Activated effector memory CD4-positive, alpha-beta T cell treated with Interleukin-2 at 50 U/mL for 16 hours (primary cell): Measurements from ENCODE around the gene HABP4.

Experiments
- DNase-seq: peaks from one replicate; pipeline ENCODE4 v3.0.0-alpha.2; 2020

HABP4 gene, protein sequence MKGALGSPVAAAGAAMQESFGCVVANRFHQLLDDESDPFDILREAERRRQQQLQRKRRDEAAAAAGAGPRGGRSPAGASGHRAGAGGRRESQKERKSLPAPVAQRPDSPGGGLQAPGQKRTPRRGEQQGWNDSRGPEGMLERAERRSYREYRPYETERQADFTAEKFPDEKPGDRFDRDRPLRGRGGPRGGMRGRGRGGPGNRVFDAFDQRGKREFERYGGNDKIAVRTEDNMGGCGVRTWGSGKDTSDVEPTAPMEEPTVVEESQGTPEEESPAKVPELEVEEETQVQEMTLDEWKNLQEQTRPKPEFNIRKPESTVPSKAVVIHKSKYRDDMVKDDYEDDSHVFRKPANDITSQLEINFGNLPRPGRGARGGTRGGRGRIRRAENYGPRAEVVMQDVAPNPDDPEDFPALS

DNA sequence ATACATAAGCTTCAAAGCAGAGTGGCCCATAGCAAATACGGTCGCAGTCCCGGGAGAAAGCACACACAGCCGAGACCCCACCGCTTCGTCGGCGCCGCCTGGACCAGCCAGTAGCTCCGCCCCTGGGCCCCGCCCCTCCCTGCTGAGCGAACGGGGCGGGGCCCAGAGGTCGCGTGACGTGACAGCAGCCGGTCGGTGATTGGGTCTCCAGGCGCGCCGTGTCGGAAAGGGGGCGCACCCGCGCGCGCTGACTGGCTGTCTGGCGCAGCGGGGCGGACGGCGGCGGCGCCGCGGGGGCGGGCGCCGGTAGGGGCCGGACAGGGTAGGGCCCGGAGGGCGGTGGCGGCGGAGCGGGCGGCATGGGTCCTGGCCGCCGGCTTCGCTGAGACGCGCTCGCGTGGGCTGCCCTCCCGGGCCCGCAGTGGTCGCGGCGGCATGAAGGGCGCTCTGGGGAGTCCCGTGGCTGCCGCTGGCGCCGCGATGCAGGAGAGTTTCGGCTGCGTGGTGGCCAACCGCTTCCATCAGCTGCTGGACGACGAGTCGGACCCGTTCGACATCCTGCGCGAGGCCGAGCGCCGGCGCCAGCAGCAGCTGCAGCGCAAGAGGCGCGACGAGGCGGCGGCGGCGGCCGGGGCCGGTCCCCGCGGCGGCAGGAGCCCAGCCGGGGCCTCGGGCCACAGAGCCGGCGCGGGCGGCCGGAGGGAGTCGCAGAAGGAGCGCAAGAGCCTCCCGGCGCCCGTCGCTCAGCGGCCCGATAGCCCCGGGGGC is at the start of gene HABP4:
Gene HABP4, plus strand, starts transcription at position 325 of the 768 bp plus-strand sequence. Its CDS starts 111 bp downstream, at position 436.
- DNase-seq, result peak; percentile 94

DNA sequence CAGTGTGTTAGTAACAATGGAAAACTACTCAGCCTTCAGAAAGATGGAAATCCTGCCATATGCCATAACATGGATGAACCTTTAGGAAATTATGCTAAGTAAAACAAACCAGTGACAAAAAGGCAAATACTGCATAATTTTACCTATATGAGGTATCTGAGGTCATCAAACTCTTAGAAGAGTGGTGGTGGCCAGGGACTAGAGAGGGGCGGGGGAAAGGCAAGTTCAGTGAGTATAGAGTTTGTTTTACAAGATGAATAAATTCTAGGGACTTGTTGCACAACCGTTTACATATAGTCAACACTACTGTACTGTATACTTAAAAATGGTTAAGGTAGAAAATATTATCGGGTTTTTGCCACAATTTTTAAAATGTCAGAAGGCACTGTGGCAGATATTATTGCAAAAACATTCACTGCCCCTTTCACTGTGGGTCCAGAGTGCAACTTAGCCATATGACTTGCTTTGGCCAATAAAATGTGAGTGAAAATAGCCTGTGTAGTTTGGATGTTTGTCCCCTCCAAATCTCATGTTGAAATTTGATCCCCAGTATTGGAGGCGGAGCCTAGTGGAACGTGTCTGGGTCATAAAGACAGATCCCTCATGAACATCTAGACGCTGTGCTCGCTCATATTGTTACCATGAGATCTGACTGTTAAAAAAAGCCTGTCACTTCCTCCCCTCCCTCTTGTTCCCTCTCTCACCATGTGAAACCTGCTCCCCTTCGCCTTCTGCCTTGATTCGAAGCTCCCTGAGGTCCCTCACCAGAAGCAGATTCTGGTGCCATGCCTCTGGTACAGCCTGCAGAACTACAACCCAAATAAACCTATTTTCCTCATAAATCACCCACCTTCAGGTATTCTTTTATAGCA is 41.3 kb upstream of the HABP4 start:
- no peak for DNase-seq

DNA sequence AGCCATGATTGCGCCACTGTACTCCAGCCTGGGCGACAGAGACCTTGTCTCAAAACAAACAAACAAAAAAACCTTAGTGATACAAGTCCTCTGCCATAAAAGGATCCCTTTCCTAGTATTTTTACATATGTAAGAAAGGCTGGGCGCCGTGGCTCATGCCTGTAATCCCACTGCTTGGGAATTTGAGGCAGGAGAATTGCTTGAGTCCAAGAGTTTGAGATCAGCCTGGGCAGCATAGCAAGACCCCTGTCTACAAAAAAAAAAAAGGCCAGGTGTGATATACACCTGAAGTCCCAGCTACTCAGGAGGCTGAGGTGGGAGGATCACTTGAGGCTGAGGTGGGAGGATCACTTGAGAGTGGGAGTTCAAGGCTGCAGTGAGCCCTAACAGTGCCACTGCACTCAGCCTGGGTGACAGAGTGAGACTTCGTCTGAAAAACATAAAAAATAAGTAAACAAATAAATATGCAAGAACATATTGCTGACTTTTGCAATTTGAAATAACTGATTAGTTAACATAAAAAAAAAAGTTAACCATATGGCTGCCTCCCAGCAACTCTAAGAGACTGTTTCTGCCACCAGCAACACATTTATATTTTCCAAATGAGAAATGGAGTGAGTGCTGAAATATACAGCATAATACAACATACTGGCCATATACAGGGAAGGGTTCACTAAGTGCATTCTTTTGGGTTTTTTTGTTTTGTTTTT is 38.7 kb upstream of the HABP4 start:
- no peak for DNase-seq

DNA sequence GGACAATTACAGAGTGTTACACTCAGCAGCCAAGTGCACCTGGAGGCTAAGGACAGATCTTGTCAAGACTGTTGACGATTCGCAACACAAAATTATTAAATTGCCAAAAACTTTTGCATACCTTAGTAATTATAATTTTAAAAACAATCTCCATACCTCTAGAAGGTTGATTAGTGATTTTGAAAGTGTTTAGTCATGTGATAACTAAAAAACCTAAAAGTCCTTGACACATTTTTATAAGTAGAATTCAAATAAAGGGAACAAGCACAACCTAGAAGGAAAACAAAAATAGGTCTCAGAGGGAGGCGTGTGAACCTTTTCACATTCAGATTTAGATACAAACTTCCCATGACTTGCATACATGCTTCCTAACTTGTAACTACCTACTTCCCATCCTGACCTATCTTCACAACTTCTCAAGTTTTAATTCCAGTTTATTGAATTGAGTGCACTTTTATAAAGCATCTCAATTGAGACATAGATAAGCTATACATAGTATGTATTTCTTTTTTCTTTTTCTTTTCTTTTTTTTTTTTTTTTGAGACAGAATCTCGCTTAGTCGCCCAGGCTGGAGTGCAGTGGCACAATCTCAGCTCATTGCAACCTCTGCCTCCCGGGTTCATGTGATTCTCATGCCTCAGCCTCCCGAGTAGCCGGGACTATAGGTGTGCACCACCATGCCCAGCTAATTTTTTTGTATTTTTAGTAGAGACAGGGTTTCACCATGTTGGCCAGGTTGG is 37.6 kb upstream of the HABP4 start:
- DNase-seq, result no peak

- no peak for DNase-seq
Observed at GRCh38 chr9:96413302-96414221, 36.4 kb upstream of the HABP4 start.

GRCh38 chr9:96417051-96417586 is 32.9 kb upstream of the HABP4 start:
- peak; percentile 89 for DNase-seq

DNA sequence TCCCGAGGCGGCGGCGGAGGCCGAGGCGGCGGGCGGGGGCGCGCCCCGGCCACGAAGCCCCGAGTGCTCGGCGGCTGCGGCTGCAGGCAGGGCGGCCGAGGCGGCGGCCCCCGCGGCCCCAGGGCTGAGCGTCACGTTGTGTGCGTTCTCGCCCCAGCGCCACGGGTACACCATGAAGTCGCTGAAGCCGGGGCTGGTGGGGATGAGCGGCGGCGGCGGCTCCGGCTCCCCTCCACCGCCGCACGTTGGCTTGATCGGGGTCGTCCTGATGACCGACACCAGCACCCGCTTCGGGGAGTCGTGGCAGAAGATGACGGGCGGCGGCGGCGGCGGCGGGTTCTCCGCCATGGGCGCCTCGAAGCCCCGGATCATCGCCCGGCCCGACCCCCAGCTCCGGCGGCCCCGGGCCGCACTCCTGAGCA is 32.3 kb upstream of the HABP4 start:
- no peak for DNase-seq

DNA sequence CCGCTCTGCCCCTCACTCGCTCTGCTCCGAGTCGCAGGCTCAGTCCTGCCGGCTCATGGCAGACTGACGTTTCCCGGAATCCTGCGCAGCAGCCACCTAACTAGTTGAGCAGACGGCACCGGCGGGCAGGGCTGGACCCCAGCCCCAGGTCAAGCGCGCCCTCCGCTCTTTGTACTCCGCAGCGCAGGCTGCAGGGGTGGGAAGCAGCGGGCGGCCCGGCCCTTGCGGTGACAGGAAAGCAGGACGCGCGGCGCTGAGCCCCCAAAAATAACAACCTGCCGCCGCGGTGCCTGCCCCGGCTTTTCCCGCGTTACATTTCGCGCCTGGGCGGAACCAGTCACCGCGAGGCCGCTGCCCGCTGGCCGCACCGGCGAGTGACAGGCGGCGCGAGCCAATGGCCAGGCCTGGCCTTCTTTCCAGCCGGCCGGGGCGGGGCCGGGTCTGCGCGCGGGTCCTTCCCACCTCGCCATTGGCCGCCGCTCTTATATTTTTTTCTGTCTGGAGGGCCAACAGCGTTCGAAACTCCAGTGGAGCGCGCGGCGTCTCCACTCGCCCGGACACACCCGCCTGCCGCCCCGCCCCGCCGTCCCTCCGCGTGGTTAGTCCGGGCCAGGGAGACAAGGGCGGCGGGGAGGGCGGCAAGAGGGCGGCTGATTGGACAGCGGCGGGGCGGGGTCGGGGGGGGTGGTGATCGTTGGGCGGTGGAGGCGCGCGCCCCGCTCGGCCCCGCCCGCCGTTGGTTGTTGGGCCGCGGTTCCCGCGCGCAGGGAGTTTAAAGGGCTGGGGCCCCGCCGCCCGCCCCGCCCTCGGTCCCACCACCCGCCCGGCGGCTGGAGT is 31.7 kb upstream of the HABP4 start, which contains the start of gene ZNF367:
Gene ZNF367, minus strand, starts transcription at position 288 of the 837 bp plus-strand sequence. CDS start 338 bp downstream, outside the sequence.
- DNase-seq, result peak; percentile 88

DNA sequence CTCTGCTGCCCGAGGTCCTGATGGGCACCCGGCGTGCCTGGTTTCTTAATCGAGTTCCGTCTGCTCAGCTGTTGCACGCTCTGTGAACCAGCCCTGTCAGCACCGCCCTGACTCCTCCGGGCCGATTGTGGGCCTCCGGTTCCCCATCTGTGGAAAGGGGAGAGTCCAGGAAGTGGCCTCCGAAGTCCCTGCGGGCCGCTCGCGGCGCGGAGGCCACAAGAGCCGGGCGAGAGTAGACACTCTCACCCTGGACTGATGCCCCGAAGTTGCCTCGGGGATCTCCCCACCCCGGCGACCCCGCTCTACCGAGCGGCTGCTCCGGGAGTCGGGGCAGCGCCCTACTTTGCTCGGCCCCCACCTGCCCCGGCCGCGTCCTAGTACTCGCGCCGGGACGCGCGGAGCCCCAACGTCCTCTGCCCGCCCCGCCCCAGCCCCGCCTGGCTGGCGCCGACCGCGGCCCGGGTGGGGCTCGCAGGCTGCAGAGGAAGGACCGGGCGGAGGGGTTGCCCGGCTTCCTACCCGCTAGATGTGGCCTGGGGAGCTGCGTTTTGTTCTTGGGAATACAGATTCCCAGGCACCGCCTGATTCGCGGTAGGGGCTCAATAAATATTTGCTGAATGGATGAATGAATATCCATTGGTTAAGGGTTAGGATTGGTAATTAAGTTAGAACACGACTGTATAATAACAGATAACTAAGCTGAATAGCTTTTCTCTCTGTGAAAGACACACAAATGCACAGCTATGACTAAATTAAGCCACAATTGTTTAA is 30.9 kb upstream of the HABP4 start:
- peak; percentile 57 for DNase-seq

- DNase-seq, result no peak
Observed at GRCh38 chr9:96419691-96419969, 30.3 kb upstream of the HABP4 start.

GRCh38 chr9:96420468-96421219 is 29.3 kb upstream of the HABP4 start:
- DNase-seq, result no peak

- no peak for DNase-seq
Observed at GRCh38 chr9:96423322-96423984, 26.5 kb upstream of the HABP4 start.

DNA sequence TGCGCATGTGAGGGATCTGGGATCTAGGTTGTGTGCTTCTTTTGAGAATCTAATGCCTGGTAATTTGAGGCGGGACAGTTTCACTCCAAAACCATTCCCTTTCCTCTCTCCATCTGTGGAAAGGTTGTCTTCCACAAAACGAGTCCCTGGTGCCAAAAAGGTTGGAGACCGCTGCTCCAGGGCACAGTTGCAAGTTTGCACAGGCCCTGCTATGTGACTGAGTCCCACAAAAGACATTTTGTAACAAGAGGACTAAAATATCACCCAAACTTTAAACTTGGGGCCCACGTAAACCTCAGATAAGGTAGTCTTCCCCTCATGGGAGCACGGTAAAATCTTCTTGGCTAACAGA is 26.0 kb upstream of the HABP4 start:
- DNase-seq, result no peak

DNA sequence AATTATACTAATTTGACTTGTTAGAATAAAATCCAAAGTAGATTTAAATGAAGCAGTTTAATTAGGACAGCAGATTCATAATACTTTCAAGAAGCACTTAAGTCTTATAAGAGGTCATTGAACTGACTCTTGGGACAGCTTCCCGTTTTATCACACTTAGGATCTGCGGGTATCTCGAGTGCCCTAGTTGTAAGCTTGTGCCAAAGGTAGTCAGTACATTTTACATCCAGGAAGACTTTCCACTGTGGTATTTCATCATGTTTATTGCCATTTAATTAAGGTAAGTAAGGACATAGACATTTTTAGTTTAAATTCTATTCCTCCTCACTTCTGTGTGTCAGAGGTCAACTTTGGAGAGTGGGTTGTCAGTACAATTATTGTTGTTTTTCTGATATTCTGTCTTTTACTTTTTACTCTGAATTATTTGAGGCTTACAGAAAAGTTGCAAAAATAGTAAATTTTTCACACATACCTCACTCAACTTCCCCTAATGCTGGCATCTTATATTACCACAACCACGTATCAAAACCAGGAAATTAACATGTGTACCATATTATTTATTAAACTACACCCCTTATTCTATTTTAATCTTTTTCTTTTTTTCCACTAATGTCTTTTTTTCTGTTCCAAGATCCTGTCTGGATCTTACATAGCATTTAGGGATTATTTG is 24.3 kb upstream of the HABP4 start:
- no peak for DNase-seq

- DNase-seq, result no peak
Observed at GRCh38 chr9:96429732-96430131, 20.2 kb upstream of the HABP4 start.

GRCh38 chr9:96430377-96430776 is 19.6 kb upstream of the HABP4 start:
- no peak for DNase-seq

DNA sequence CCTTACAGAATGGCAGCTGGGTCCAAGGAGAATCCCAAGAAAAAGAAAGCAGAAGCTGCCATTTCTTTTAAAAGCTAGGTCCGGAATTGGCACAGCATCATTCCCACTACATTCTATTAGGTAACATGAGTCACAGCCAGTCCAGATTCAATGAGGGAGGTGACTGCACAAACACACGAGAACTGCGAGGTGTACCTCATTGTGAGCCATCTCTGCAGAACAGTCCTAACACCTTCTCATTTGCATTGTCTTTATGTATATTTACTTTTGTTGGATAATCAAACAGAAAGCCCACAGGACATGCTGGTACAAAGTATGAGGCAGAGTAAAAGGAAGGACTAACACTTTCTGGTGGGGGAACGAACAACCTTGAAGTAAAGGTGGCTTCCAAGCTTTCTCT is 14.6 kb upstream of the HABP4 start:
- no peak for DNase-seq
